HG03103 (cell line): ENCODE measurements around the gene TMEM184A.
"Not testable (repeated sequence)": the region's sequence is repeated elsewhere in the genome, so short reads cannot be mapped to it uniquely, and the experiment has no call there.

Experiments used
- ATAC-seq: cut with Tn5 transposase; IDR thresholded peaks from one replicate; pipeline ENCODE4 v1.9.1; 2021; ENCODE audit warnings: low read depth; ENCODE audit not compliant: unreplicated experiment

The TMEM184A gene

GRCh38 chr7:1590887-1591286 is 34.9 kb upstream of the TMEM184A start:
- no peak for ATAC-seq

- no peak for ATAC-seq
Measured at GRCh38 chr7:1590476-1590875, 34.5 kb upstream of the TMEM184A start.

GRCh38 chr7:1588978-1589377 is 33.0 kb upstream of the TMEM184A start:
- no peak for ATAC-seq

GRCh38 chr7:1587738-1588137 is 31.7 kb upstream of the TMEM184A start:
- no peak for ATAC-seq

- ATAC-seq = no peak
Measured at GRCh38 chr7:1586827-1587705, 31.1 kb upstream of the TMEM184A start.

GRCh38 chr7:1586126-1586826 is 30.3 kb upstream of the TMEM184A start:
- no peak for ATAC-seq

- no peak for ATAC-seq
Measured at GRCh38 chr7:1585142-1585981, 29.4 kb upstream of the TMEM184A start.

- ATAC-seq = no peak
Measured at GRCh38 chr7:1584700-1585099, 28.7 kb upstream of the TMEM184A start.

GRCh38 chr7:1583241-1583930 is 27.4 kb upstream of the TMEM184A start:
- not testable (repeated sequence) for ATAC-seq

- ATAC-seq = no peak
Measured at GRCh38 chr7:1580422-1581030, 24.5 kb upstream of the TMEM184A start.

GRCh38 chr7:1579481-1580421 is 23.7 kb upstream of the TMEM184A start:
- ATAC-seq = no peak

- ATAC-seq = no peak
Measured at GRCh38 chr7:1578513-1578912, 22.5 kb upstream of the TMEM184A start.

GRCh38 chr7:1576521-1577253 is 20.7 kb upstream of the TMEM184A start:
- no peak for ATAC-seq

- no peak for ATAC-seq
Measured at GRCh38 chr7:1575809-1576208, 19.8 kb upstream of the TMEM184A start.

- no peak for ATAC-seq
Measured at GRCh38 chr7:1572111-1572822, 16.3 kb upstream of the TMEM184A start.

GRCh38 chr7:1569833-1570632 is 14.0 kb upstream of the TMEM184A start, which contains the start of gene PSMG3:
PSMG3 (minus strand) TSS chr7:1570032; CDS start chr7:1569339, 693 bp downstream.
- ATAC-seq = peak; percentile 90

- ATAC-seq = no peak
Measured at GRCh38 chr7:1569440-1569832, 13.4 kb upstream of the TMEM184A start.
